HT-29 (cell line): ENCODE data around the gene TCERG1L. TPM values are rescaled to one million over a fixed set of nuclear protein-coding genes. Genes with fewer than 3 reads are reported as not detected.

Experiments used
- DNase-seq: peaks from one replicate; pipeline ENCODE4 v3.0.0-alpha.2; 2015; ENCODE audit warnings: low spot score
- total RNA-seq: library from RNA; depleted of rRNA; stranded (reverse); fragments of >200 nt; shearing (Covaris generic); gene quantifications from 2 replicates; pipeline ENCODE4 v1.2.3, GENCODE V29; 2014

Gene TCERG1L
- total RNA-seq, 1 experiment from 2014 or later, result not detected

- no peak for DNase-seq
Measured at GRCh38 chr10:131315344-131315743, 3.8 kb upstream of the TCERG1L start.

GRCh38 chr10:131314799-131315198, 3.3 kb upstream of the TCERG1L start:
- no peak for DNase-seq

GRCh38 chr10:131314148-131314547, 2.6 kb upstream of the TCERG1L start:
- DNase-seq, result no peak

- DNase-seq, result no peak
Measured at GRCh38 chr10:131313377-131313776, 1.9 kb upstream of the TCERG1L start.

- DNase-seq, result no peak
Measured at GRCh38 chr10:131312478-131312836, 936 bp upstream of the TCERG1L start.

- DNase-seq, result no peak
Measured at GRCh38 chr10:131311402-131311660, 190 bp downstream of the TCERG1L start.

- no peak for DNase-seq
Measured at GRCh38 chr10:131310551-131311401, 745 bp downstream of the TCERG1L start.

GRCh38 chr10:131310142-131310541, 1.4 kb downstream of the TCERG1L start:
- no peak for DNase-seq

GRCh38 chr10:131300508-131300907, 11.0 kb downstream of the TCERG1L start:
- DNase-seq, result no peak

- no peak for DNase-seq
Measured at GRCh38 chr10:131290781-131291180, 20.7 kb downstream of the TCERG1L start.

GRCh38 chr10:131288648-131289047, 22.9 kb downstream of the TCERG1L start:
- no peak for DNase-seq

GRCh38 chr10:131282961-131283360, 28.6 kb downstream of the TCERG1L start:
- DNase-seq, result no peak

GRCh38 chr10:131280101-131280500, 31.4 kb downstream of the TCERG1L start:
- no peak for DNase-seq

GRCh38 chr10:131279516-131279915, 32.0 kb downstream of the TCERG1L start:
- DNase-seq, result no peak

- DNase-seq, result no peak
Measured at GRCh38 chr10:131277969-131278368, 33.6 kb downstream of the TCERG1L start.

GRCh38 chr10:131277278-131277677, 34.2 kb downstream of the TCERG1L start:
- DNase-seq, result no peak

GRCh38 chr10:131275691-131276090, 35.8 kb downstream of the TCERG1L start:
- no peak for DNase-seq

- no peak for DNase-seq
Measured at GRCh38 chr10:131274883-131275282, 36.6 kb downstream of the TCERG1L start.

GRCh38 chr10:131274133-131274880, 37.2 kb downstream of the TCERG1L start:
- no peak for DNase-seq

GRCh38 chr10:131273476-131273875, 38.0 kb downstream of the TCERG1L start:
- no peak for DNase-seq

GRCh38 chr10:131272897-131273451, 38.5 kb downstream of the TCERG1L start:
- DNase-seq, result no peak

GRCh38 chr10:131271966-131272365, 39.6 kb downstream of the TCERG1L start:
- DNase-seq, result no peak
